ENCODE results near the gene ZKSCAN5.
"Not testable (repeated sequence)": the region's sequence is repeated elsewhere in the genome, so short reads cannot be mapped to it uniquely, and the experiment has no call there.

The ZKSCAN5 gene

GRCh38 chr7:99557196-99557607 lies 52.7 kb downstream of the ZKSCAN5 start:
- no peak for DNase-seq

- DNase-seq = no peak
These were observed 53.5 kb downstream of the ZKSCAN5 start for GRCh38 chr7:99557940-99558305.

- DNase-seq = peak; percentile 87
These were observed 54.1 kb downstream of the ZKSCAN5 start, which contains the start of gene ZNF655 for GRCh38 chr7:99558306-99559174. TSS of gene ZNF655 (plus strand) at chr7:99558642. CDS start at chr7:99560560, 1,918 bp downstream.

- no peak for DNase-seq
These were observed 54.9 kb downstream of the ZKSCAN5 start for GRCh38 chr7:99559175-99559915.

- no peak for DNase-seq
These were observed 56.6 kb downstream of the ZKSCAN5 start for GRCh38 chr7:99560834-99561736.

- no peak for DNase-seq
These were observed 57.2 kb downstream of the ZKSCAN5 start for GRCh38 chr7:99561737-99562051.

GRCh38 chr7:99562114-99562784 lies 57.8 kb downstream of the ZKSCAN5 start:
- DNase-seq = no peak

GRCh38 chr7:99562832-99563231 lies 58.4 kb downstream of the ZKSCAN5 start:
- DNase-seq = no peak

GRCh38 chr7:99563650-99564049 lies 59.2 kb downstream of the ZKSCAN5 start:
- no peak for DNase-seq

- not testable (repeated sequence) for DNase-seq
These were observed 64.3 kb downstream of the ZKSCAN5 start for GRCh38 chr7:99568770-99569169.

- no peak for DNase-seq
These were observed 67.3 kb downstream of the ZKSCAN5 start for GRCh38 chr7:99571768-99572167.

GRCh38 chr7:99573257-99573656 lies 68.8 kb downstream of the ZKSCAN5 start:
- no peak for DNase-seq

- DNase-seq = no peak
These were observed 71.8 kb downstream of the ZKSCAN5 start for GRCh38 chr7:99576251-99576650.

- no peak for DNase-seq
These were observed 75.0 kb downstream of the ZKSCAN5 start for GRCh38 chr7:99579281-99579955.

- peak; percentile 34 for DNase-seq
These were observed 75.7 kb downstream of the ZKSCAN5 start for GRCh38 chr7:99579956-99580777.

- DNase-seq = not testable (repeated sequence)
These were observed 76.4 kb downstream of the ZKSCAN5 start for GRCh38 chr7:99580778-99581332.
